EH (cell line): ENCODE measurements around the gene RPL27A.

Experiments
- DNase-seq: peaks from one replicate; pipeline ENCODE4 v3.0.0-alpha.2; 2015; ENCODE audit warnings: low read depth

RPL27A gene

GRCh38 chr11:8721609-8722500, 39.3 kb downstream of the RPL27A start:
- peak; percentile 92 for DNase-seq

GRCh38 chr11:8722809-8723208, 40.2 kb downstream of the RPL27A start:
- DNase-seq: no peak

DNA sequence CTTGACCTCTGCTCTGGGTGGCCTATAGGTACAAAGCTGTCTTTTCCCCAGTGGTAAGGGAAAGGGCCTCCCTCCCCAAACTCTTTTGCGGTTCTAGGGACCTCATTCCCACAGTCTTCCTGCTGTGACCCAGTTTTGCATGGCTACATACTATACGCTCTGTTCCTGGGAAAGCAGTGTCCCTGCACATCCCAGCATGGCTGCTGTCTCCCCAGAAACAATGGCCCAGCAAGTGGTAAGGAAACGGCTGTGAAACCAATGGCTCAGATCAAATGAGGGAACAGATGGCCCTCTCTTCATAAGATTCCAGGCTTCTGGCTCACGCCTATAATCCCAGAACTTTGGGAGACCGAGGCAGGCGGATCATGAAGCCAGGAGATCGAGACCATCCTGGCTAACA, 41.1 kb downstream of the RPL27A start:
- DNase-seq: no peak

- no peak for DNase-seq
These were observed 42.1 kb downstream of the RPL27A start for GRCh38 chr11:8724682-8725081.

GRCh38 chr11:8726395-8726794, 43.8 kb downstream of the RPL27A start:
- DNase-seq: no peak

DNA sequence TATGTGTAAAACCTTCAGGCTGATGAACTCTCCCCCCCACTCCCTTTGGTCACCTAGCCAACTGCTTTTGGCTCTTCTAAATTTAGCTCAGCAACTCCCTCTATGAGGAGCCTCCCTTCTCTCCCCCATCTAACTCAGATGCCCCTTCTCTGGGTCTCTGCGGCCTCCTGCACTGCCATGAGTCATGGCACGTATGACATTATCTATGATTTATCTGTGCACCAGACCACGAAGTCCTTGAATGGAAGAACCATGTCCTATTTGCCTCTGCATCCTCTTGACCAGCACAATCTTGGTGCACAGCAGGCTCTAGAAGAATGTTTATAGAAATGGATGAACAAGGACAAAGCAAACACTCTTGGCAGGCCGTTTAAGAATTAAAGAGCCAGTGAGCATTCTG, 46.0 kb downstream of the RPL27A start:
- peak; percentile 89 for DNase-seq

GRCh38 chr11:8729067-8729466, 46.5 kb downstream of the RPL27A start:
- no peak for DNase-seq

GRCh38 chr11:8729837-8730696, 47.5 kb downstream of the RPL27A start:
- DNase-seq: no peak

- no peak for DNase-seq
These were observed 48.1 kb downstream of the RPL27A start for GRCh38 chr11:8730697-8731020.

GRCh38 chr11:8731647-8732323, 49.2 kb downstream of the RPL27A start:
- no peak for DNase-seq

DNA sequence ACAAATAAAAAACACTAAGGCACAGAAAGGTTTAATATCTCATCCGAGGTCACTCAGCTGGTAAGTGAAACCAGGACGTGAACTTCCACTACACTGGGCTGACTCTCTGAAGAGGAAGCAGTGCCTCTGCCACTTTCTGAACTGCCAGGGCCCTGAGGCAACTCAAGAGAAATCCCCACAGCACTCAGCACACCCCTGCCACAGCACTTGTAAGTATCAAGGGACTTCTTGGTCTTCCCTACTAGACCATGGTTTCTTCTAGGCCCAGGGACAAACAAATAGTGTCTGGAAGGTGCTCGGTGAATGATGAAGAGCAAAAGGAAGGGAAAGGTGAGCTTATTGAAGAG, 49.7 kb downstream of the RPL27A start:
- DNase-seq: peak; percentile 29

DNA sequence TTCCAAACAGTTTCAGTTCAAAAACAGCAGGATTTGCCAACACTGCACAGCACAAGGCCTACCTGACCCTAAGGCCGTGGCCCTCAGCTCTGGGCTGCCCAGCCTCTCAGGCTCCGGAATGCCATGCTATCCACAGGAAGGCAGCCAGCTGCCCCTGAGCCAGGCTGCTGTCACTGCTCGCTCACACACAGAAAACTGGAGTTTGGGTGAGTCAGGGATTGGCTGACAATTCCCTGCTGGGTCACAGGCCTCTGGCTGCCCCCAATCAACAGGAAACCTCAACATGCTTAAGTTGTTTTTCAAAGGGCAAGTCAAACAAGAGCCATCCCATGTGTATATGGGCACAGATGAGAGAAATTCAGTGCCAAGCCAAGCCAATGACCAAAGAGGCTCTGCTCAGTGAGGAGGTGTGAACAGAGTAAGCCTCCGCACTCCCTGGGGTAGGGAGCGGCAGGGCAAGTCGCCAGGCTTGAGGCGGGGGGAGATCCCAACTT, 50.2 kb downstream of the RPL27A start:
- DNase-seq: peak; percentile 93

GRCh38 chr11:8733852-8734251, 51.3 kb downstream of the RPL27A start:
- no peak for DNase-seq

DNA sequence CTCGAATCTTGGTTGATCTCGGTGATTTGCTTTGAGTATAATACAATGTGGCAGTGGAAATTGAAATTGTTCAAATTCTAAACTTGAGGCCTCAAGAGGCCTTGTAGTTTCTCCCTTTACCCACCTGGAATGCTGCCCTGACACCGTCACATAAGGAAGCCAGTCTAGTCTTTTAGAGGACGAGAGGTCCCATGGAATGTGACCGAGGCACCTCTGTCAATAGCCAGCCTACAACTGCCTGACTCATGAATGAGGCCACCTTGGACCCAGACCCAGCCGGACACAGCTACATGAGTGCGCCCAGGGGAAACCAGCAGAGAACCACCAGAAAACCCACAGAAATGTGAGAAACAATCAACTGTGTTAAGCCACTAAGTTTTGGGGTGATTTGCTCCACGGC, 52.5 kb downstream of the RPL27A start:
- no peak for DNase-seq

GRCh38 chr11:8739309-8739793, 56.8 kb downstream of the RPL27A start:
- no peak for DNase-seq
